H1 (cell line): ENCODE data around the gene RFX2. TPM values are rescaled to one million over a fixed set of nuclear protein-coding genes. Genes with fewer than 3 reads are reported as not detected.

Experiments used
- ASH2L ChIP-seq: fragments of 200-600, 300-600 bp; sonication (generic); IDR thresholded peaks from one replicate; pipeline ENCODE4 v1.7.1; 2017; ENCODE audit warnings: low read length
- EP300 ChIP-seq, 2 experiments: IDR thresholded peaks; 1 replicate in 1 of 2; 2 replicates in 1 of 2; pipeline ENCODE4 v1.6.1; 2011 to 2012; ENCODE audit warnings: low read depth in 2 of 2, low read length in 2 of 2, mild to moderate bottlenecking in 2 of 2, borderline replicate concordance in 1 of 2, inconsistent platforms in 1 of 2, moderate library complexity in 1 of 2
- POLR2A ChIP-seq, 2 experiments: IDR thresholded peaks; 1 replicate in 1 of 2; 2 replicates in 1 of 2; pipeline ENCODE4 v1.6.1; 2011; ENCODE audit warnings: low read depth in 2 of 2, low read length in 2 of 2, mild to moderate bottlenecking in 2 of 2; ENCODE audit errors: control extremely low read depth in 1 of 2
- polyA plus RNA-seq, 7 experiments: library from polyadenylated mRNA; depleted of rRNA in 3 of 7; stranded (reverse) in 5 of 7; unstranded in 2 of 7; fragments of >200 nt in 5 of 7; fragments of 200-250 nt in 2 of 7; gene quantifications; 1 replicate in 5 of 7; 2 replicates in 1 of 7; 4 replicates in 1 of 7; pipeline versions ENCODE4 v1.2.1 to v1.2.3, GENCODE V29; 2011 to 2013; ENCODE audit warnings: missing spikeins in 2 of 7, mixed read lengths in 2 of 7
- total RNA-seq: library from RNA; stranded (reverse); fragmentation: NEBNext Ultra II Directional; extraction: Animal tissue kit (Norgen Biotek cat#: 25700); gene quantifications from 2 replicates; pipeline ENCODE4 v1.2.1, GENCODE V29; 2021
- TF ChIP-seq, protein P1 (sequence below): fragments of 300-600 bp; sonication (generic); IDR thresholded peaks from 2 replicates; pipeline ENCODE4 v1.7.1; 2012; ENCODE audit warnings: low read length, moderate library complexity, mild to moderate bottlenecking, inconsistent platforms; ENCODE audit not compliant: insufficient replicate concordance
- TF ChIP-seq, protein P2 (sequence below): IDR thresholded peaks from 2 replicates; pipeline ENCODE4 v1.6.1; 2011; ENCODE audit warnings: low read depth, mild to moderate bottlenecking, low read length; ENCODE audit not compliant: insufficient read depth

Gene RFX2
- total and polyA plus RNA-seq, 2 of the 8 experiments (the other 6 are each of a cell fraction or from before 2014, with no cell fraction given), result 4.8 to 5.3 TPM

DNA sequence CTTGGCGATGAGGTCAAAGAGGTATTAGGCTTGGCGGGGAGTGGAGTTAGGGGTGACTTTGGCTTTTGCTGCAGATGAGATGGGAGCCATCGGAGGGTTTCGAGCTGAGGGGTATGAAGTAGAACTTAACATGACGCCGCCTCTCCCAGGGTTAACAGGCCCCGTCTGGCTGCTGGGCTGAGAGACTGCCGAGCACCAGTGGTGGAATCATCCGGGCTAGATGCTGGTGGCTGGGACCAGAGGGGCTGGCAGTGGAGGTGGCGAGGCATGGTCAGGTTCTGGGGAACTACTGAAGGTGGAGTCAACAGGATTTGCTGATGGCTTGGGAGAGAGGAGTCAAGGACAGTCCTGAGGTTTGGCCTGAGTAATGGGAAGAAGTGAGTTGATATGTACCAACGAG, 4.9 kb downstream of the RFX2 start (continued):
- TF ChIP-seq, protein P1, sequence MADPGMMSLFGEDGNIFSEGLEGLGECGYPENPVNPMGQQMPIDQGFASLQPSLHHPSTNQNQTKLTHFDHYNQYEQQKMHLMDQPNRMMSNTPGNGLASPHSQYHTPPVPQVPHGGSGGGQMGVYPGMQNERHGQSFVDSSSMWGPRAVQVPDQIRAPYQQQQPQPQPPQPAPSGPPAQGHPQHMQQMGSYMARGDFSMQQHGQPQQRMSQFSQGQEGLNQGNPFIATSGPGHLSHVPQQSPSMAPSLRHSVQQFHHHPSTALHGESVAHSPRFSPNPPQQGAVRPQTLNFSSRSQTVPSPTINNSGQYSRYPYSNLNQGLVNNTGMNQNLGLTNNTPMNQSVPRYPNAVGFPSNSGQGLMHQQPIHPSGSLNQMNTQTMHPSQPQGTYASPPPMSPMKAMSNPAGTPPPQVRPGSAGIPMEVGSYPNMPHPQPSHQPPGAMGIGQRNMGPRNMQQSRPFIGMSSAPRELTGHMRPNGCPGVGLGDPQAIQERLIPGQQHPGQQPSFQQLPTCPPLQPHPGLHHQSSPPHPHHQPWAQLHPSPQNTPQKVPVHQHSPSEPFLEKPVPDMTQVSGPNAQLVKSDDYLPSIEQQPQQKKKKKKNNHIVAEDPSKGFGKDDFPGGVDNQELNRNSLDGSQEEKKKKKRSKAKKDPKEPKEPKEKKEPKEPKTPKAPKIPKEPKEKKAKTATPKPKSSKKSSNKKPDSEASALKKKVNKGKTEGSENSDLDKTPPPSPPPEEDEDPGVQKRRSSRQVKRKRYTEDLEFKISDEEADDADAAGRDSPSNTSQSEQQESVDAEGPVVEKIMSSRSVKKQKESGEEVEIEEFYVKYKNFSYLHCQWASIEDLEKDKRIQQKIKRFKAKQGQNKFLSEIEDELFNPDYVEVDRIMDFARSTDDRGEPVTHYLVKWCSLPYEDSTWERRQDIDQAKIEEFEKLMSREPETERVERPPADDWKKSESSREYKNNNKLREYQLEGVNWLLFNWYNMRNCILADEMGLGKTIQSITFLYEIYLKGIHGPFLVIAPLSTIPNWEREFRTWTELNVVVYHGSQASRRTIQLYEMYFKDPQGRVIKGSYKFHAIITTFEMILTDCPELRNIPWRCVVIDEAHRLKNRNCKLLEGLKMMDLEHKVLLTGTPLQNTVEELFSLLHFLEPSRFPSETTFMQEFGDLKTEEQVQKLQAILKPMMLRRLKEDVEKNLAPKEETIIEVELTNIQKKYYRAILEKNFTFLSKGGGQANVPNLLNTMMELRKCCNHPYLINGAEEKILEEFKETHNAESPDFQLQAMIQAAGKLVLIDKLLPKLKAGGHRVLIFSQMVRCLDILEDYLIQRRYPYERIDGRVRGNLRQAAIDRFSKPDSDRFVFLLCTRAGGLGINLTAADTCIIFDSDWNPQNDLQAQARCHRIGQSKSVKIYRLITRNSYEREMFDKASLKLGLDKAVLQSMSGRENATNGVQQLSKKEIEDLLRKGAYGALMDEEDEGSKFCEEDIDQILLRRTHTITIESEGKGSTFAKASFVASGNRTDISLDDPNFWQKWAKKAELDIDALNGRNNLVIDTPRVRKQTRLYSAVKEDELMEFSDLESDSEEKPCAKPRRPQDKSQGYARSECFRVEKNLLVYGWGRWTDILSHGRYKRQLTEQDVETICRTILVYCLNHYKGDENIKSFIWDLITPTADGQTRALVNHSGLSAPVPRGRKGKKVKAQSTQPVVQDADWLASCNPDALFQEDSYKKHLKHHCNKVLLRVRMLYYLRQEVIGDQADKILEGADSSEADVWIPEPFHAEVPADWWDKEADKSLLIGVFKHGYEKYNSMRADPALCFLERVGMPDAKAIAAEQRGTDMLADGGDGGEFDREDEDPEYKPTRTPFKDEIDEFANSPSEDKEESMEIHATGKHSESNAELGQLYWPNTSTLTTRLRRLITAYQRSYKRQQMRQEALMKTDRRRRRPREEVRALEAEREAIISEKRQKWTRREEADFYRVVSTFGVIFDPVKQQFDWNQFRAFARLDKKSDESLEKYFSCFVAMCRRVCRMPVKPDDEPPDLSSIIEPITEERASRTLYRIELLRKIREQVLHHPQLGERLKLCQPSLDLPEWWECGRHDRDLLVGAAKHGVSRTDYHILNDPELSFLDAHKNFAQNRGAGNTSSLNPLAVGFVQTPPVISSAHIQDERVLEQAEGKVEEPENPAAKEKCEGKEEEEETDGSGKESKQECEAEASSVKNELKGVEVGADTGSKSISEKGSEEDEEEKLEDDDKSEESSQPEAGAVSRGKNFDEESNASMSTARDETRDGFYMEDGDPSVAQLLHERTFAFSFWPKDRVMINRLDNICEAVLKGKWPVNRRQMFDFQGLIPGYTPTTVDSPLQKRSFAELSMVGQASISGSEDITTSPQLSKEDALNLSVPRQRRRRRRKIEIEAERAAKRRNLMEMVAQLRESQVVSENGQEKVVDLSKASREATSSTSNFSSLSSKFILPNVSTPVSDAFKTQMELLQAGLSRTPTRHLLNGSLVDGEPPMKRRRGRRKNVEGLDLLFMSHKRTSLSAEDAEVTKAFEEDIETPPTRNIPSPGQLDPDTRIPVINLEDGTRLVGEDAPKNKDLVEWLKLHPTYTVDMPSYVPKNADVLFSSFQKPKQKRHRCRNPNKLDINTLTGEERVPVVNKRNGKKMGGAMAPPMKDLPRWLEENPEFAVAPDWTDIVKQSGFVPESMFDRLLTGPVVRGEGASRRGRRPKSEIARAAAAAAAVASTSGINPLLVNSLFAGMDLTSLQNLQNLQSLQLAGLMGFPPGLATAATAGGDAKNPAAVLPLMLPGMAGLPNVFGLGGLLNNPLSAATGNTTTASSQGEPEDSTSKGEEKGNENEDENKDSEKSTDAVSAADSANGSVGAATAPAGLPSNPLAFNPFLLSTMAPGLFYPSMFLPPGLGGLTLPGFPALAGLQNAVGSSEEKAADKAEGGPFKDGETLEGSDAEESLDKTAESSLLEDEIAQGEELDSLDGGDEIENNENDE, result no peak
- no peak for TF ChIP-seq ASH2L
- TF ChIP-seq, protein P2, sequence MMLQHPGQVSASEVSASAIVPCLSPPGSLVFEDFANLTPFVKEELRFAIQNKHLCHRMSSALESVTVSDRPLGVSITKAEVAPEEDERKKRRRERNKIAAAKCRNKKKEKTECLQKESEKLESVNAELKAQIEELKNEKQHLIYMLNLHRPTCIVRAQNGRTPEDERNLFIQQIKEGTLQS, result no peak
- TF ChIP-seq POLR2A (IDR thresholded peaks at IDR 0.05; ENCODE audit: control extremely low read depth in 1 of 2, low read depth in 2 of 2, low read length in 2 of 2), result no peak
- TF ChIP-seq EP300 (IDR thresholded peaks at IDR 0.05; ENCODE audit: borderline replicate concordance in 1 of 2, low read depth in 2 of 2, low read length in 2 of 2), result no peak
- TF ChIP-seq, all 59 proteins: peak for 0
